HepG2 (cell line): ENCODE data around the gene TMEM107. TPM values are rescaled to one million over a fixed set of nuclear protein-coding genes. Genes with fewer than 3 reads are reported as not detected.

Source experiments
- ATAC-seq: fragments of 200-7000 bp; cut with Tn5 transposase; 3 replicates; pipeline ENCODE4 v1.9.1; 2020; ENCODE audit warnings: mild to moderate bottlenecking, moderate library complexity
- BruUV-seq: library from RNA; stranded (reverse); fragments of 400-500 nt; replicated peaks from 2 replicates; lab custom pipeline; 2021; lab: Mats Ljungman, UMichigan
- CTCF ChIA-PET: fragments of 300-600 bp; formaldehyde crosslinking; extraction: SDS; loops from one replicate; lab custom pipeline; 2021; ENCODE audit warnings: low total read pairs, inconsistent platforms, low intra/inter-chr PET ratio; lab: Yijun Ruan, JAX
- POLR2A ChIA-PET: fragments of 350-600 bp; sonication (Branson Sonifier 250); formaldehyde crosslinking; loops from one replicate; lab custom pipeline; 2020; ENCODE audit warnings: antibody characterized with exemption, inconsistent platforms; lab: Yijun Ruan, JAX
- DNase-seq: peaks from one replicate; pipeline ENCODE4 v3.0.0-alpha.2; 2015; ENCODE audit warnings: low spot score
- FAIRE-seq: peaks from 3 replicates; lab custom pipeline; 2011; peaks lifted over from hg19 to GRCh38; lab: Jason Lieb, UNC
- H2AFZ ChIP-seq: one replicate; pipeline ENCODE4 v1.6.1; 2011; ENCODE audit warnings: low read length, inconsistent platforms
- H3K27ac ChIP-seq: fragments of 300-600 bp; 3 replicates; pipeline ENCODE4 v1.8.0; 2011; ENCODE audit warnings: mixed run types, mild to moderate bottlenecking, mixed read lengths, low read length, inconsistent platforms; ENCODE audit not compliant: insufficient read depth; ENCODE audit errors: extremely low read length
- H3K27me3 ChIP-seq, 2 experiments: fragments of 200-600 bp in 1 of 2; 2 replicates in 1 of 2; 3 replicates in 1 of 2; pipeline versions ENCODE4 v1.6.0 to v1.8.0; 2011; ENCODE audit warnings: low read length in 2 of 2, mild to moderate bottlenecking in 2 of 2, moderate library complexity in 2 of 2, inconsistent platforms in 1 of 2; ENCODE audit not compliant: insufficient read depth in 2 of 2, control insufficient read depth in 1 of 2
- H3K36me3 ChIP-seq, 2 experiments: fragments of 200-600 bp in 1 of 2; replicated peaks in 1 of 2; 2 replicates in 1 of 2; 3 replicates in 1 of 2; pipeline versions ENCODE4 v1.5.1 to v1.8.0; 2011; ENCODE audit warnings: low read length in 2 of 2, inconsistent platforms in 1 of 2; ENCODE audit not compliant: insufficient read depth in 2 of 2, control insufficient read depth in 1 of 2
- H3K4me1 ChIP-seq: 2 replicates; pipeline ENCODE4 v1.5.1; 2012; ENCODE audit warnings: low read length, inconsistent platforms; ENCODE audit not compliant: insufficient read depth
- H3K4me2 ChIP-seq: 2 replicates; pipeline ENCODE4 v1.6.0; 2011; ENCODE audit warnings: low read depth, low read length, inconsistent platforms
- H3K4me3 ChIP-seq, 3 experiments: fragments of 200-600 bp in 1 of 3; sonication (generic), shearing (Covaris generic) in 1 of 3; replicated peaks in 1 of 3; 2 replicates each; pipeline ENCODE4 v1.5.1; 2011 to 2016; ENCODE audit warnings: low read length in 3 of 3, inconsistent platforms in 2 of 3, low read depth in 2 of 3, mild to moderate bottlenecking in 2 of 3, control low read depth in 1 of 3, mixed read lengths in 1 of 3; ENCODE audit not compliant: insufficient read depth in 1 of 3
- H3K79me2 ChIP-seq: one replicate; pipeline ENCODE4 v1.6.1; 2011; ENCODE audit warnings: low read length, inconsistent platforms; ENCODE audit not compliant: insufficient read depth
- H3K9ac ChIP-seq: 2 replicates; pipeline ENCODE4 v1.6.0; 2011; ENCODE audit warnings: mild to moderate bottlenecking, low read depth, low read length, inconsistent platforms; ENCODE audit not compliant: insufficient read depth
- H3K9me3 ChIP-seq: 2 replicates; pipeline ENCODE4 v1.5.1; 2012; ENCODE audit warnings: mild to moderate bottlenecking, low read length
- H4K20me1 ChIP-seq: 2 replicates; pipeline ENCODE4 v1.6.0; 2011; ENCODE audit warnings: inconsistent platforms, mild to moderate bottlenecking, low read length, moderate library complexity; ENCODE audit not compliant: insufficient read depth
- ATRX ChIP-seq: sonication (generic); formaldehyde crosslinking; IDR thresholded peaks from 2 replicates; pipeline ENCODE4 v1.4.0; 2020; ENCODE audit warnings: missing genetic modification reagents, borderline replicate concordance
- GTF2F1 ChIP-seq: fragments of 150-350 bp; IDR thresholded peaks from 2 replicates; pipeline ENCODE4 v1.6.1; 2014; ENCODE audit warnings: low read length
- IKZF4 ChIP-seq: sonication (generic); formaldehyde crosslinking; IDR thresholded peaks from 2 replicates; pipeline ENCODE4 v1.5.1; 2020; ENCODE audit warnings: borderline replicate concordance, mild to moderate bottlenecking, low read depth, missing genetic modification reagents; ENCODE audit errors: not compliant biosample characterization
- MATR3 ChIP-seq: sonication (generic); formaldehyde crosslinking; IDR thresholded peaks from 2 replicates; pipeline ENCODE4 v1.4.0; 2020; ENCODE audit warnings: missing genetic modification reagents
- MIER3 ChIP-seq: IDR thresholded peaks from 2 replicates; pipeline ENCODE4 v1.6.1; 2016; ENCODE audit warnings: missing compliant biosample characterization, borderline replicate concordance
- RXRA ChIP-seq: sonication (generic); formaldehyde crosslinking; IDR thresholded peaks from 2 replicates; pipeline ENCODE4 v1.5.1; 2020; ENCODE audit warnings: missing genetic modification reagents
- SOX5 ChIP-seq: IDR thresholded peaks from 2 replicates; pipeline ENCODE4 v1.6.1; 2016; ENCODE audit warnings: borderline replicate concordance
- SP5 ChIP-seq: IDR thresholded peaks from 2 replicates; pipeline ENCODE4 v1.6.1; 2016; ENCODE audit warnings: low read depth, borderline replicate concordance
- ZFP36 ChIP-seq: fragments of 150-350 bp; IDR thresholded peaks from 2 replicates; pipeline ENCODE4 v1.6.1; 2018; ENCODE audit warnings: borderline replicate concordance, low read length, low read depth; ENCODE audit not compliant: partially characterized antibody
- ZNF205 ChIP-seq: IDR thresholded peaks from 2 replicates; pipeline ENCODE4 v1.6.1; 2018; ENCODE audit warnings: missing biosample characterization, missing genetic modification reagents
- ZNF652 ChIP-seq: IDR thresholded peaks from 2 replicates; pipeline ENCODE4 v1.6.1; 2016; ENCODE audit warnings: low read depth, borderline replicate concordance
- WGBS: methylation state at CpG from one replicate; pipeline ENCODE4 v1.1.6; 2017; ENCODE audit warnings: low lambda C conversion rate; 5-methylcytosine and 5-hydroxymethylcytosine counted together
- in situ Hi-C: cut with HindIII; loops from 2 replicates; pipeline ENCODE4 v1.10.0; 2017; ENCODE audit warnings: low pct_unique_long_range_greater_than_20kb; ENCODE audit not compliant: extremely low pct_ligation_motif_present
- intact Hi-C: fragments of 100-400 bp; cut with micrococcal nuclease; formaldehyde crosslinking; loops from one replicate; pipeline ENCODE4 v1.10.0; 2022; ENCODE audit not compliant: unreplicated experiment
- polyA plus RNA-seq, 8 experiments: library from polyadenylated mRNA; depleted of rRNA in 3 of 8; stranded (reverse) in 7 of 8; unstranded in 1 of 8; fragments of >200 nt; fragmentation: Illumina TruSeq in 4 of 8; extraction: Trizol in 4 of 8; gene quantifications; 2 replicates each; pipeline versions ENCODE4 v1.2.1 to v1.2.3, GENCODE V29; 2011 to 2016; ENCODE audit warnings: low read depth in 4 of 8, missing spikeins in 1 of 8, mixed read lengths in 1 of 8; ENCODE audit not compliant: insufficient read depth in 1 of 8
- total RNA-seq, 5 experiments: library from RNA; depleted of rRNA; stranded (reverse); fragments of >200 nt; fragmentation: Illumina TruSeq; extraction: Trizol; gene quantifications; 2 replicates each; pipeline ENCODE4 v1.2.3, GENCODE V29; 2016; ENCODE audit warnings: low read depth in 1 of 5
- TF ChIP-seq, protein P1 (sequence below): sonication (generic); formaldehyde crosslinking; IDR thresholded peaks from 2 replicates; pipeline ENCODE4 v1.4.0; 2020; ENCODE audit warnings: missing genetic modification reagents
- TF ChIP-seq, protein P2 (sequence below): sonication (generic); formaldehyde crosslinking; conservative IDR thresholded peaks from 2 replicates; pipeline ENCODE4 v1.8.0; 2022; ENCODE audit warnings: low read depth, missing genetic modification reagents
- TF ChIP-seq, protein P3 (sequence below): sonication (generic); formaldehyde crosslinking; IDR thresholded peaks from 2 replicates; pipeline ENCODE4 v1.8.1; 2023; ENCODE audit warnings: mild to moderate bottlenecking, missing genetic modification reagents

Gene TMEM107
- total and polyA plus RNA-seq, 2 of the 13 experiments (the other 11 are each of a cell fraction or from before 2014, with no cell fraction given) = 7.2 to 15.3 TPM

DNA sequence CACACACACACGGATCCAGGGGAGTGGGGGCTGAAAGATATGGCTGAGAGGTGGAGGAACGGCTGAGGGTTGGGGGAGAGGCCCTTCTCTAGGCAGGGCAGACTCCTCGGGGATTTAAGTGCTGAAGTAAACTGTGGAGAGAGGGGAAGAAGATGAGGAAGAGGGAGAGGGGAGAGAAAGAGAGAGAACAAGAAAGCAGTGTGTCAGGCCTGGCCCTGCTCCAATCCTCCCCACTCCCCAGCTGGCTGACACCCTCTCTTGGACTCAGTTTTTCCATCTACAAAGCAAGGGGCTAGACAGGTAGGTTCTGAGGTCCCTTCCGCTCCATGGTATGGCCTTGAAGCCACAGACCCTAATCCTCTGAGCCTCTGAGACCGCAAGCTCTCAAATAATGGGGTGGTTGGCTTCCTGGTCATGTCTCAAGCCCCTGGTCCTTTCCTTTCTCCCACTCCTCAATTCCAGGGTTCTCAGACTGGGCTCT is 15.4 kb downstream of the TMEM107 start:
- no peak overlapping the region for H3K4me3 ChIP-seq
- H3K27me3 ChIP-seq = no peaks in the 10 kb centered on the region; a peak in 1 of 5 replicates
- DNase-seq (no peak), ATAC-seq (no peak), FAIRE-seq (no peak)
- H3K4me1 ChIP-seq = peaks cover 55% of the 10 kb centered on the region
- no peaks in the 10 kb centered on the region for H4K20me1 ChIP-seq
- intact Hi-C loops = no loop called here
- H3K4me2 ChIP-seq = peak overlapping the region; percentile 100; the same call in 1 of the 2 replicates
- in situ Hi-C loops = no loop called here
- peaks cover 18% of the 10 kb centered on the region for H3K79me2 ChIP-seq
- TF ChIP-seq ZFP36 (no peak), MATR3 (CRISPR knock-in tag) (no peak), ATRX (no peak), SOX5 (no peak), SP5 (no peak), RXRA (no peak), ZNF205 (CRISPR knock-in tag) (no peak), ZNF652 (no peak), MIER3 (CRISPR knock-in tag) (no peak), IKZF4 (CRISPR knock-in tag) (no peak), GTF2F1 (no peak)
- TF ChIP-seq, protein P1, sequence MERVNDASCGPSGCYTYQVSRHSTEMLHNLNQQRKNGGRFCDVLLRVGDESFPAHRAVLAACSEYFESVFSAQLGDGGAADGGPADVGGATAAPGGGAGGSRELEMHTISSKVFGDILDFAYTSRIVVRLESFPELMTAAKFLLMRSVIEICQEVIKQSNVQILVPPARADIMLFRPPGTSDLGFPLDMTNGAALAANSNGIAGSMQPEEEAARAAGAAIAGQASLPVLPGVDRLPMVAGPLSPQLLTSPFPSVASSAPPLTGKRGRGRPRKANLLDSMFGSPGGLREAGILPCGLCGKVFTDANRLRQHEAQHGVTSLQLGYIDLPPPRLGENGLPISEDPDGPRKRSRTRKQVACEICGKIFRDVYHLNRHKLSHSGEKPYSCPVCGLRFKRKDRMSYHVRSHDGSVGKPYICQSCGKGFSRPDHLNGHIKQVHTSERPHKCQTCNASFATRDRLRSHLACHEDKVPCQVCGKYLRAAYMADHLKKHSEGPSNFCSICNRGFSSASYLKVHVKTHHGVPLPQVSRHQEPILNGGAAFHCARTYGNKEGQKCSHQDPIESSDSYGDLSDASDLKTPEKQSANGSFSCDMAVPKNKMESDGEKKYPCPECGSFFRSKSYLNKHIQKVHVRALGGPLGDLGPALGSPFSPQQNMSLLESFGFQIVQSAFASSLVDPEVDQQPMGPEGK (CRISPR knock-in tag) = no peak
- TF ChIP-seq, protein P2, sequence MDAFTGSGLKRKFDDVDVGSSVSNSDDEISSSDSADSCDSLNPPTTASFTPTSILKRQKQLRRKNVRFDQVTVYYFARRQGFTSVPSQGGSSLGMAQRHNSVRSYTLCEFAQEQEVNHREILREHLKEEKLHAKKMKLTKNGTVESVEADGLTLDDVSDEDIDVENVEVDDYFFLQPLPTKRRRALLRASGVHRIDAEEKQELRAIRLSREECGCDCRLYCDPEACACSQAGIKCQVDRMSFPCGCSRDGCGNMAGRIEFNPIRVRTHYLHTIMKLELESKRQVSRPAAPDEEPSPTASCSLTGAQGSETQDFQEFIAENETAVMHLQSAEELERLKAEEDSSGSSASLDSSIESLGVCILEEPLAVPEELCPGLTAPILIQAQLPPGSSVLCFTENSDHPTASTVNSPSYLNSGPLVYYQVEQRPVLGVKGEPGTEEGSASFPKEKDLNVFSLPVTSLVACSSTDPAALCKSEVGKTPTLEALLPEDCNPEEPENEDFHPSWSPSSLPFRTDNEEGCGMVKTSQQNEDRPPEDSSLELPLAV (CRISPR knock-in tag) = no peak
- TF ChIP-seq, protein P3, sequence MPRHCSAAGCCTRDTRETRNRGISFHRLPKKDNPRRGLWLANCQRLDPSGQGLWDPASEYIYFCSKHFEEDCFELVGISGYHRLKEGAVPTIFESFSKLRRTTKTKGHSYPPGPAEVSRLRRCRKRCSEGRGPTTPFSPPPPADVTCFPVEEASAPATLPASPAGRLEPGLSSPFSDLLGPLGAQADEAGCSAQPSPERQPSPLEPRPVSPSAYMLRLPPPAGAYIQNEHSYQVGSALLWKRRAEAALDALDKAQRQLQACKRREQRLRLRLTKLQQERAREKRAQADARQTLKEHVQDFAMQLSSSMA (CRISPR knock-in tag) = no peak
- POLR2A ChIA-PET = interaction anchor here (2.0 kb wide), 1 partner anchor 12 kb away, joined by 11 read pairs; no protein-coding TSS in a partner anchor
- H3K9me3 ChIP-seq = no peaks in the 10 kb centered on the region
- H3K36me3 ChIP-seq = peaks cover 1 to 7% of the 10 kb centered on the region in 2 experiments; a peak in 3 of 5 replicates
- H3K9ac ChIP-seq = peak overlapping the region; percentile 39; the same call in 1 of the 2 replicates
- CTCF ChIA-PET = interaction anchor here (1.9 kb wide), 1 partner anchor 22 kb away, joined by 5 read pairs; no protein-coding TSS in a partner anchor
- H2AFZ ChIP-seq = no peak overlapping the region
- peak overlapping the region; percentile 30 for H3K27ac ChIP-seq
- 86% methylated on average over 5 of the region's 5 CpGs for WGBS
- BruUV-seq = no TSS peak
